Measurements from ENCODE around the gene CD40.

DNA sequence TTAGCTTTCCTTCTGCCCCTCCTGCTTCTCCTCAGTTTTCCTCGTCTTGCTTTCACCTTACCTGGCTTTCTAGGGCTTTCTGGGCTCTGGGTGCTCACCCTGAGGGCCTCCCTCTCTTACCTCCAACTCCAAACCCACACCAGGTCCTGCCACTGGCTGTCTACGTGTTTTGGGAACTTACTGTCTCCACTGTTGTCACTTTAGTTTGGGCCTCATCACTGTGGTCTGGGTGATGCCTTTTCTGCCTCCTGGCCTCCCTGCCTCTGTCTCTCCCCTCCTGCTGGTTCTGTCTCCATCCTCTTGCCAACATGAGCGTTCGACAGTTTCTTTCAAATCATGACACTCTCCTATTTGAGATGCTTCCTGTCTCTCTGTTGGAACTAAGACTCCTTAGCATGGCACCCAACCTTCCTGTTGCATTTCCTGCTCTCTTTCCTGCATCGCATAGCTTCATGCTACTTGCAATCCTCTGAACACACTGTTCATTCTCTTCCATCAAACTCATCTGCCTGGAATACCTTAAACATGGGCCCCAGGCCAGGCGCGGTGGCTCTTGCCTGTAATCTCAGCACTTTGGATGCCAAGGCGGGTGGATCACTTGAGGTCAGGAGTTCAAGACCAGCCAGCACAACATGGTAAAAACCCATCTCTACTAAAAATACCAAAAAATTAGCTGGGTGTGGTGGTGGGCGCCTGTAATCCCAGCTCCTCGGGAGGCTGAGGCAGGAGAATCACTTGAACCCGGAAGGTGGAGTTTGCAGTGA is 5.5 kb downstream of the CD40 start:
- TF ChIP-seq, protein P1, sequence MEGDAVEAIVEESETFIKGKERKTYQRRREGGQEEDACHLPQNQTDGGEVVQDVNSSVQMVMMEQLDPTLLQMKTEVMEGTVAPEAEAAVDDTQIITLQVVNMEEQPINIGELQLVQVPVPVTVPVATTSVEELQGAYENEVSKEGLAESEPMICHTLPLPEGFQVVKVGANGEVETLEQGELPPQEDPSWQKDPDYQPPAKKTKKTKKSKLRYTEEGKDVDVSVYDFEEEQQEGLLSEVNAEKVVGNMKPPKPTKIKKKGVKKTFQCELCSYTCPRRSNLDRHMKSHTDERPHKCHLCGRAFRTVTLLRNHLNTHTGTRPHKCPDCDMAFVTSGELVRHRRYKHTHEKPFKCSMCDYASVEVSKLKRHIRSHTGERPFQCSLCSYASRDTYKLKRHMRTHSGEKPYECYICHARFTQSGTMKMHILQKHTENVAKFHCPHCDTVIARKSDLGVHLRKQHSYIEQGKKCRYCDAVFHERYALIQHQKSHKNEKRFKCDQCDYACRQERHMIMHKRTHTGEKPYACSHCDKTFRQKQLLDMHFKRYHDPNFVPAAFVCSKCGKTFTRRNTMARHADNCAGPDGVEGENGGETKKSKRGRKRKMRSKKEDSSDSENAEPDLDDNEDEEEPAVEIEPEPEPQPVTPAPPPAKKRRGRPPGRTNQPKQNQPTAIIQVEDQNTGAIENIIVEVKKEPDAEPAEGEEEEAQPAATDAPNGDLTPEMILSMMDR (IDR thresholded peaks at IDR 0.05) = no peak
- TF ChIP-seq POLR2A (IDR thresholded peaks at IDR 0.05) = no peak

Measured in testis (tissue), 2 donors.